K562 (cell line): ENCODE data around the gene NUP62. TPM values are rescaled to one million over a fixed set of nuclear protein-coding genes. Genes with fewer than 3 reads are reported as not detected.

ENCODE experiments used
- ADNP ChIP-seq: fragments of 200-800 bp; sonication (Bioruptor generic); IDR thresholded peaks from 2 replicates; pipeline ENCODE4 v1.6.1; 2016; ENCODE audit warnings: missing genetic modification characterization, missing compliant biosample characterization
- CCAR2 ChIP-seq: fragments of 200-400 bp; formaldehyde crosslinking; IDR thresholded peaks from 2 replicates; pipeline ENCODE4 v1.6.1; 2017; ENCODE audit warnings: mild to moderate bottlenecking, low read depth, low read length
- COPS2 ChIP-seq: fragments of 450-650 bp; conservative IDR thresholded peaks from 2 replicates; pipeline ENCODE4 v1.6.1; 2016; ENCODE audit warnings: mild to moderate bottlenecking, moderate library complexity
- HDAC2 ChIP-seq: fragments of 450-650 bp; IDR thresholded peaks from 2 replicates; pipeline ENCODE4 v1.6.1; 2016; ENCODE audit warnings: mild to moderate bottlenecking
- HEY1 ChIP-seq: fragments of 250-450 bp; sonication (Bioruptor Pico); IDR thresholded peaks from 2 replicates; pipeline ENCODE4 v1.5.0; 2020; ENCODE audit warnings: mild to moderate bottlenecking, moderate library complexity, borderline replicate concordance
- KHSRP ChIP-seq: fragments of 450-650 bp; IDR thresholded peaks from 2 replicates; pipeline ENCODE4 v1.6.1; 2017
- KLF10 ChIP-seq: fragments of 250-450 bp; sonication (Bioruptor Pico); IDR thresholded peaks from 2 replicates; pipeline ENCODE4 v1.6.1; 2021; ENCODE audit warnings: matching md5 sums
- POLR2B ChIP-seq: fragments of 450-650 bp; IDR thresholded peaks from 2 replicates; pipeline ENCODE4 v1.6.1; 2018; ENCODE audit warnings: low read depth; ENCODE audit not compliant: partially characterized antibody
- SMAD4 ChIP-seq: fragments of 250-450 bp; sonication (Bioruptor Pico); conservative IDR thresholded peaks from 2 replicates; pipeline ENCODE4 v1.8.0; 2021; ENCODE audit warnings: inconsistent platforms, mild to moderate bottlenecking, moderate library complexity
- ZNF507 ChIP-seq: conservative IDR thresholded peaks from 2 replicates; pipeline ENCODE4 v1.6.1; 2017; ENCODE audit warnings: missing genetic modification characterization, missing compliant biosample characterization
- polyA plus RNA-seq, 8 experiments: library from polyadenylated mRNA; depleted of rRNA in 4 of 8; stranded (reverse) in 5 of 8; unstranded in 3 of 8; fragments of >200 nt; fragmentation: Nextera tagmentation in 2 of 8; fragmentation: Illumina TruSeq in 1 of 8; extraction: Ambion mirVana in 2 of 8; extraction: Trizol in 1 of 8; gene quantifications; 2 replicates each; pipeline versions ENCODE4 v1.2.1 to v1.2.3, GENCODE V29; 2011 to 2014; ENCODE audit warnings: inconsistent platforms in 1 of 8, missing spikeins in 1 of 8
- total RNA-seq, 7 experiments: library from RNA; depleted of rRNA in 6 of 7; stranded (reverse); fragments of >200 nt in 6 of 7; fragmentation: Illumina TruSeq in 2 of 7; extraction: Trizol in 2 of 7; gene quantifications; 2 replicates each; pipeline versions ENCODE4 v1.2.1 to v1.2.3, GENCODE V29; 2011 to 2021; ENCODE audit warnings: low replicate concordance in 1 of 7
- TF ChIP-seq, protein P1 (sequence below): sonication (generic); formaldehyde crosslinking; IDR thresholded peaks from 2 replicates; pipeline ENCODE4 v1.8.1; 2023; ENCODE audit warnings: mild to moderate bottlenecking, missing genetic modification reagents
- TF ChIP-seq, protein P2 (sequence below): IDR thresholded peaks from 3 replicates; pipeline ENCODE4 v1.6.1; 2011; ENCODE audit warnings: borderline replicate concordance, mild to moderate bottlenecking; ENCODE audit not compliant: insufficient read length, insufficient read depth
- TF ChIP-seq, protein P3 (sequence below): fragments of 450-650 bp; formaldehyde crosslinking; IDR thresholded peaks from 2 replicates; pipeline ENCODE4 v1.4.0; 2022; ENCODE audit warnings: mild to moderate bottlenecking, moderate library complexity
- TF ChIP-seq, protein P4 (sequence below): sonication (generic); formaldehyde crosslinking; IDR thresholded peaks from 2 replicates; pipeline ENCODE4 v1.8.1; 2023; ENCODE audit warnings: mild to moderate bottlenecking, missing genetic modification reagents
- TF ChIP-seq, protein P5 (sequence below): fragments of 450-650 bp; IDR thresholded peaks from 2 replicates; pipeline ENCODE4 v1.6.1; 2014; ENCODE audit warnings: low read depth, mild to moderate bottlenecking, moderate library complexity, borderline replicate concordance
- TF ChIP-seq, protein P6 (sequence below): IDR thresholded peaks from 3 replicates; pipeline ENCODE4 v1.6.1; 2011; ENCODE audit warnings: borderline replicate concordance, mild to moderate bottlenecking, moderate library complexity; ENCODE audit not compliant: insufficient read length; ENCODE audit errors: extremely low read depth

NUP62 gene
- total and polyA plus RNA-seq, 9 of the 15 experiments (the other 6 are each of a cell fraction or from before 2014, with no cell fraction given), result 16.9 to 109 (median 66.0) TPM

DNA sequence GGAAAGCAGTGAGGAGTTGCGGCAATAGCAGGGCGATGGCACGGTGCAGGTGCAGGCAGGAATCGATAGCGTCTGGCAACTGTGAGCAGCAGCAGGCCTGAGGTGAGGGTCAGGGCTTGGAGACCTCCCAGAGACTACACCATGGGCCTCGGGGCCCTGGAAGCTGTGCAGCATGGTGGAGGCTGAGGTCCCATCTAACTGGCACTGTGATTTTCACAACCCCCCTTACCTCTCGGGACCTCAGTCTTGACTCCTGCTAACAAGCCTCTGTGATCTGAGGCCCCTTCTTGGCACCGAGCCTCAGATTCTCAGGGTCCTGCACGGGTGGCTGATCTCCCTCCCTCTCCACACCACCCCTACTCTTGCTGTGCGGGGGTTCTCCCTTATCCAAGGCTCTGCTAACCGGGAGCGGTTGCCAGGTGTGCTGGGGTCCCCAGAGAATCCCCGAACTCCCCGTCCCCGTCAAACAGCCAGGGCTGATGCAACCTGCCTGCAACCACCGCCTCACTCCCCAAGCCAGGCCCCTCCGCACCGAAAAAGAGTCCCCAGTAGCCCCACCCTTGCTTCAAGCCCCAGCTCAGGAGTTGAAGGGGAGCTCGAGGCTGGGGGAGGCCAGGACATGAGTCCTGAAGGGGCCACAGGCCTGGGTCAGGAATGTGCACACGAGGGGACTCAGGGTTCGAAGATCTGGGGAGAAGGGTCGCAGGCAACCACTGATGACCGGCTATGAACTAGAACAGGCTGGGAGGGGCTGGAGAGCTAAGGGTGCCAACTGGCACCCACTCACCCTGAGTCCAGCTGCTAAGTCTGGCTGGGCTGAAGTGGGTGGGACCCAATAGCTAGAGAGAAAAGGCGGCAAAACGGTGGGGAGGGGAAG lies 5.1 kb downstream of the NUP62 start (continued):
- TF ChIP-seq, protein P1, sequence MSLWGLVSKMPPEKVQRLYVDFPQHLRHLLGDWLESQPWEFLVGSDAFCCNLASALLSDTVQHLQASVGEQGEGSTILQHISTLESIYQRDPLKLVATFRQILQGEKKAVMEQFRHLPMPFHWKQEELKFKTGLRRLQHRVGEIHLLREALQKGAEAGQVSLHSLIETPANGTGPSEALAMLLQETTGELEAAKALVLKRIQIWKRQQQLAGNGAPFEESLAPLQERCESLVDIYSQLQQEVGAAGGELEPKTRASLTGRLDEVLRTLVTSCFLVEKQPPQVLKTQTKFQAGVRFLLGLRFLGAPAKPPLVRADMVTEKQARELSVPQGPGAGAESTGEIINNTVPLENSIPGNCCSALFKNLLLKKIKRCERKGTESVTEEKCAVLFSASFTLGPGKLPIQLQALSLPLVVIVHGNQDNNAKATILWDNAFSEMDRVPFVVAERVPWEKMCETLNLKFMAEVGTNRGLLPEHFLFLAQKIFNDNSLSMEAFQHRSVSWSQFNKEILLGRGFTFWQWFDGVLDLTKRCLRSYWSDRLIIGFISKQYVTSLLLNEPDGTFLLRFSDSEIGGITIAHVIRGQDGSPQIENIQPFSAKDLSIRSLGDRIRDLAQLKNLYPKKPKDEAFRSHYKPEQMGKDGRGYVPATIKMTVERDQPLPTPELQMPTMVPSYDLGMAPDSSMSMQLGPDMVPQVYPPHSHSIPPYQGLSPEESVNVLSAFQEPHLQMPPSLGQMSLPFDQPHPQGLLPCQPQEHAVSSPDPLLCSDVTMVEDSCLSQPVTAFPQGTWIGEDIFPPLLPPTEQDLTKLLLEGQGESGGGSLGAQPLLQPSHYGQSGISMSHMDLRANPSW (CRISPR knock-in tag), result no peak
- TF ChIP-seq, protein P2, sequence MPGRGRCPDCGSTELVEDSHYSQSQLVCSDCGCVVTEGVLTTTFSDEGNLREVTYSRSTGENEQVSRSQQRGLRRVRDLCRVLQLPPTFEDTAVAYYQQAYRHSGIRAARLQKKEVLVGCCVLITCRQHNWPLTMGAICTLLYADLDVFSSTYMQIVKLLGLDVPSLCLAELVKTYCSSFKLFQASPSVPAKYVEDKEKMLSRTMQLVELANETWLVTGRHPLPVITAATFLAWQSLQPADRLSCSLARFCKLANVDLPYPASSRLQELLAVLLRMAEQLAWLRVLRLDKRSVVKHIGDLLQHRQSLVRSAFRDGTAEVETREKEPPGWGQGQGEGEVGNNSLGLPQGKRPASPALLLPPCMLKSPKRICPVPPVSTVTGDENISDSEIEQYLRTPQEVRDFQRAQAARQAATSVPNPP, result no peak
- TF ChIP-seq ZNF507 (tag) (no peak), HDAC2 (no peak), POLR2B (no peak), KHSRP (no peak), SMAD4 (CRISPR knock-in tag) (peak; percentile 96), HEY1 (CRISPR knock-in tag) (peak; percentile 86; the same call in 1 of the 2 replicates), KLF10 (no peak), ADNP (tag) (no peak), COPS2 (no peak), CCAR2 (no peak)
- TF ChIP-seq, protein P3, sequence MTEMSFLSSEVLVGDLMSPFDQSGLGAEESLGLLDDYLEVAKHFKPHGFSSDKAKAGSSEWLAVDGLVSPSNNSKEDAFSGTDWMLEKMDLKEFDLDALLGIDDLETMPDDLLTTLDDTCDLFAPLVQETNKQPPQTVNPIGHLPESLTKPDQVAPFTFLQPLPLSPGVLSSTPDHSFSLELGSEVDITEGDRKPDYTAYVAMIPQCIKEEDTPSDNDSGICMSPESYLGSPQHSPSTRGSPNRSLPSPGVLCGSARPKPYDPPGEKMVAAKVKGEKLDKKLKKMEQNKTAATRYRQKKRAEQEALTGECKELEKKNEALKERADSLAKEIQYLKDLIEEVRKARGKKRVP, result peak; percentile 100
- TF ChIP-seq, protein P4, sequence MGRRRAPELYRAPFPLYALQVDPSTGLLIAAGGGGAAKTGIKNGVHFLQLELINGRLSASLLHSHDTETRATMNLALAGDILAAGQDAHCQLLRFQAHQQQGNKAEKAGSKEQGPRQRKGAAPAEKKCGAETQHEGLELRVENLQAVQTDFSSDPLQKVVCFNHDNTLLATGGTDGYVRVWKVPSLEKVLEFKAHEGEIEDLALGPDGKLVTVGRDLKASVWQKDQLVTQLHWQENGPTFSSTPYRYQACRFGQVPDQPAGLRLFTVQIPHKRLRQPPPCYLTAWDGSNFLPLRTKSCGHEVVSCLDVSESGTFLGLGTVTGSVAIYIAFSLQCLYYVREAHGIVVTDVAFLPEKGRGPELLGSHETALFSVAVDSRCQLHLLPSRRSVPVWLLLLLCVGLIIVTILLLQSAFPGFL (CRISPR knock-in tag), result no peak
- TF ChIP-seq, protein P5, sequence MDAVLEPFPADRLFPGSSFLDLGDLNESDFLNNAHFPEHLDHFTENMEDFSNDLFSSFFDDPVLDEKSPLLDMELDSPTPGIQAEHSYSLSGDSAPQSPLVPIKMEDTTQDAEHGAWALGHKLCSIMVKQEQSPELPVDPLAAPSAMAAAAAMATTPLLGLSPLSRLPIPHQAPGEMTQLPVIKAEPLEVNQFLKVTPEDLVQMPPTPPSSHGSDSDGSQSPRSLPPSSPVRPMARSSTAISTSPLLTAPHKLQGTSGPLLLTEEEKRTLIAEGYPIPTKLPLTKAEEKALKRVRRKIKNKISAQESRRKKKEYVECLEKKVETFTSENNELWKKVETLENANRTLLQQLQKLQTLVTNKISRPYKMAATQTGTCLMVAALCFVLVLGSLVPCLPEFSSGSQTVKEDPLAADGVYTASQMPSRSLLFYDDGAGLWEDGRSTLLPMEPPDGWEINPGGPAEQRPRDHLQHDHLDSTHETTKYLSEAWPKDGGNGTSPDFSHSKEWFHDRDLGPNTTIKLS, result no peak
- TF ChIP-seq, protein P6, sequence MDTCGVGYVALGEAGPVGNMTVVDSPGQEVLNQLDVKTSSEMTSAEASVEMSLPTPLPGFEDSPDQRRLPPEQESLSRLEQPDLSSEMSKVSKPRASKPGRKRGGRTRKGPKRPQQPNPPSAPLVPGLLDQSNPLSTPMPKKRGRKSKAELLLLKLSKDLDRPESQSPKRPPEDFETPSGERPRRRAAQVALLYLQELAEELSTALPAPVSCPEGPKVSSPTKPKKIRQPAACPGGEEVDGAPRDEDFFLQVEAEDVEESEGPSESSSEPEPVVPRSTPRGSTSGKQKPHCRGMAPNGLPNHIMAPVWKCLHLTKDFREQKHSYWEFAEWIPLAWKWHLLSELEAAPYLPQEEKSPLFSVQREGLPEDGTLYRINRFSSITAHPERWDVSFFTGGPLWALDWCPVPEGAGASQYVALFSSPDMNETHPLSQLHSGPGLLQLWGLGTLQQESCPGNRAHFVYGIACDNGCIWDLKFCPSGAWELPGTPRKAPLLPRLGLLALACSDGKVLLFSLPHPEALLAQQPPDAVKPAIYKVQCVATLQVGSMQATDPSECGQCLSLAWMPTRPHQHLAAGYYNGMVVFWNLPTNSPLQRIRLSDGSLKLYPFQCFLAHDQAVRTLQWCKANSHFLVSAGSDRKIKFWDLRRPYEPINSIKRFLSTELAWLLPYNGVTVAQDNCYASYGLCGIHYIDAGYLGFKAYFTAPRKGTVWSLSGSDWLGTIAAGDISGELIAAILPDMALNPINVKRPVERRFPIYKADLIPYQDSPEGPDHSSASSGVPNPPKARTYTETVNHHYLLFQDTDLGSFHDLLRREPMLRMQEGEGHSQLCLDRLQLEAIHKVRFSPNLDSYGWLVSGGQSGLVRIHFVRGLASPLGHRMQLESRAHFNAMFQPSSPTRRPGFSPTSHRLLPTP, result no peak
